Effector CD8-positive, alpha-beta T cell (primary cell): ENCODE measurements around the gene WDR74.
"Not testable (repeated sequence)": the region's sequence is repeated elsewhere in the genome, so short reads cannot be mapped to it uniquely, and the experiment has no call there.

Experiments used
- DNase-seq: peaks from one replicate; lab custom pipeline; 2025; lab: John Stamatoyannopoulos, UW

Gene WDR74

DNA sequence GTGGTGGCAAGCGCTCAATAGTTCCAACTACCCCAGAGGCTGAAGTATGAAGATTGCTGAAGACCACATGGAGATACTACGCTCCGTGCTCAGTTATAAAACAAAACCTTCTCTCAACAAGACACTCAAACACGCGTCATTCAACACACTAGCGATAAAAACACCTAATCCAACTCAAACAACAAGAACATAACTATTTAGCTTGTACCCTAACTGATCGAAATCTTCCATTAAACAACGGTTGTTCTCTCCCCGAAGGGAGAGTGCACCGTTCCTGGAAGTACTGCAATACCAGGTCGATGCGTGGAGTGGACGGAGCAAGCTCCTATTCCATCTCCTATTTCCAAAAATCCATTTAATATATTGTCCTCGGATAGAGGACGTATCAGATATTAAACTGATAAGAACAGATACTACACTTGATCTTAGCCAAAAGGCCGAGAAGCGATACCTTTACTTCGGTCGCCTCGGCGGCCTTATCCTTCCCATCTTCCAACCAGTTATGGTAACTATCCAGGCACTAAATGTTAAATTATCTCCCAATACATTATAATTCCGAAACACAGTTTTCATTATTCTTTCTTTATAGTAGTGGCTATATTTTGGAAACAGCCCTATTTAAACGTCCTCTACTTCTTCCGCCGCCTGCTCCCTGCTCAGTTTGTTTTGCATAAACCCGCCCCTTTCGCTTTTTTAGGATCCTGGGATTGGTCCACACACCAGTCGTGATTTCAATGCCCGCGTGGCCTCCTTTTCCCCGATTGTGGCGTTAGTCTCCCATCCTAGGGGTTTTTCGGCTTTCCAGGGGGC lies 2.2 kb upstream of the WDR74 start:
- DNase-seq: peak; percentile 77

DNA sequence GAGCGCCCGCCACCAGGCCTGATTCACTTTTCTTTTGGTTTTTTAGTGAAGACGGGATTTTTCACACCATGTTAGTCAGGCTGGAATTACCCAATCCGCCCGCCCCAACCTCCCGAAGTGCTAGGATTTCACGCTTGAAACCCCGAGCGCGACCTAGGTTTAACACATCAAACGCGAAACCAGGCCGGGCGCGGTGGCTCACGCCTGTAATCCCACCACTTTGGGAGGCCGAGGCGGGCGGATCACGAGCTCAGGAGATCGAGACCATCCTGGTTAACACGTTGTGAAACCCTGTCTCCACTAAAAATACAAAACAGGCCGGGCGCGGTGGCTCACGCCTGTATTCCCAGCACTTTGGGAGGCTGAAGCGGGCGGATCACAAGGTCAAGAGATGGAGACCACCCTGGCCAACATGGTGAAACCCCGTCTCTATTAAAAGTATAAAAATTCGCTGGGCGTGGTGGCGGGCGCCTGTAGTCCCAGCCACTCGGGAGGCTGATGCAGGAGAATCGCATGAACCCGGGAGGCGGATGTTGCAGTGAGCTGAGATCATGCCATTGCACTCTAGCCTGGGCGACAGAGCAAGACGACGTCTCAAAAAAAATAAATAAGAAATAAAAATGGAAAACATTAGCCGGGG lies 1.5 kb upstream of the WDR74 start:
- DNase-seq: peak; percentile 69

DNA sequence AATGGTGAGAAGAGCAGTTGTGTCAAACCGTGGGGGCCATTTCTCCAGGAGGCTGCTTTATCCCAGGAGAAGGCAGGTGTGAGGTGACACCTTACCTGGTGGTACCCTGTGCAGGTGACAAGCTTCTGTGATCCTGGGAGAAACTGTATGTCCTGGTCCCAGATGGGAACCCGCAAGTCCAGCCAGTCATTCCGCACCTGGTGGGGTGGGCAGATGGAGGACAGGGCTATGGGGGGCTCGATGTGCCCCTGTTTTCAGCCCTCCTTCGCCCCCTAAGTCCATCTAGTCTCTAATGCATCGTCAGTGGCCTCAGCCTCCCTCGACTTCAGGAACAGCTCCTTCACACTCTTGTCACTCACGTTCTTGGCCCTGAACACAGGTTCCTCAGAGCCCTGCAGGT lies 4.1 kb downstream of the WDR74 start:
- DNase-seq: no peak

DNA sequence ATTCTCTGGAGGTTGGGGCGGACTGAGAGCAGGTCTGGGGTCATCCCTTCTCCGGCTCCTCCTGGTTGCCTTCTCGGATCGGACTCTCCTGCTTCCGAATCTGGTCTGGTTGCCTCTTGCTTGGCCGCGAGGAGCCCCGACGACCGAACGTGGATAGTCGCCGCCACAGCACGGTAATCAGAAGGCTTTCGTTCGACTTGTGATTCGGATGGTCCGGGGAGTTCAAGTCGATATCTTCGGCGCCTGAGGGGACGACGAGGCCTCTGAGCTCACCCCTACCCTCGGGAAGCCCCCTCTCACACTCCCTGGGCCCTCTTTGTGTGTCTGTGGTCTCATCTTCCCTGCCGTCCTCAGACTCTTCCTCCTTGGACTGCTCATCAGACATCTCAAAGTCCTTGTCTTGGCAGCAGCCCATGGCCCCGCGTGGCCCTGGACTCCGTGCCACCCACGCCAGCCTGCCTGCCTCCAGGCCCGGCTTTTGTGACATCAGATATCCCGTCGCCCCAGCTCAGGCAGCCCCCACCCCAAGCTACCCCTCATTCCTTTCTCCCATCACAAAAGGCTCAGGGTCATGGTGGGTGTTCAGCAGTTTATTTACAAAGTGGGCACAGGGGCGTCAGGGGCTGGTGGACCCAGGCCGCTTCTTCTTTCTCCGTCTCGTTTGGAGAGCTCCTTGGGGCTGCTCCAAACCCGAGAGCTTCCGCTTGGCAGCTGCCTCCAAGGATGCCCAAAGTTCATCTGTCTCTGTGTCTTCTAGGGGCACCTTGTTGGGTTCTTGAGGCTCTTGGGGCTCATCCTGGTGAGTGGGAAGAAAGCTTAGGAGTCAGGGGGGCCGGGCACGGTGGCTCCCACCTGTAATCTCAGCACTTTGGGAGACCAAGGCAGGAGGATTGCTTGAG lies 6.8 kb downstream of the WDR74 start, which contains the start of gene TEX54:
TSS of gene TEX54 (minus strand) at position 506 of the 899 bp plus-strand sequence.
- no peak for DNase-seq

DNA sequence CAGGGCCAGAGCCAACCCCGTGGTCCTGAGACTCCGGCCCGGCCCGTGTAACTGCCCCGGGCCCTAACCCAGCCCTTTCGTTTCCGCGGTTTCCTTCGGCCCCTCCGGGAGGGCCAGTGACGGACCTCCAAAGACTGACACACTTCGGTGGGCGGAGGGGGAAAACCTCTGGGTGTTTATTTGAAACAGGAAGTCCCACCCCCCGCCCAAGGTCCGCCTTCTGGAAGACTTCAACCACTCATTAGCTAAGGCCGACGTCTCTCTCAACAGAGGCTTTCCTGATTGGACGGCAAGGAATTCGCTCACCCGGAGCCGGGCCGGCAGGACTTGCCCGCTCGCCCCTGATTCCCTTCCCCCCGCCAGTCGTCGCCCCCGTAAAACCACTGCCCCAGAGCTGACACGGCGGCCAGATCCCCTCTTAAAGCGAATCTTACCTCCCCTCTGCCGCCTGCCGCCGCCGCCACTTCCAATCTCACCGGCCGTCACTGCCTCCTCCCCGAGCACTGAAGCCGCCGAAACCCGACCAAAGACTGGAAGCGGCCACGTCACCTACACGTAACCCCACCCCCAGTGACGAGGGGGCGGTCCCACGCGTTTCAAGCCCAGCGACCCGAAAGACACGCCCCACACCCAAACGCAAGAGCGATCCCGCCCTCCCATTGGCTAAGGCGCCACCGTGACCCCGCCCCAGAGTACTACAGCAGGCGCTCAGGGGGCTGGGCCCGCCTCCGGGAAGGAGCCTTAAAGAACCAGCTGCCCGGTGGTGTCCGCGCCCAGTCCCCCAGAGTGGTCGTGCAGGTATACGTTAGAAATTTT lies 7.7 kb downstream of the WDR74 start, which contains the start of gene STX5:
TSS of gene STX5 (minus strand) at position 532 of the 816 bp plus-strand sequence. CDS start 808 bp downstream, outside the sequence.
- DNase-seq: peak; percentile 100

DNA sequence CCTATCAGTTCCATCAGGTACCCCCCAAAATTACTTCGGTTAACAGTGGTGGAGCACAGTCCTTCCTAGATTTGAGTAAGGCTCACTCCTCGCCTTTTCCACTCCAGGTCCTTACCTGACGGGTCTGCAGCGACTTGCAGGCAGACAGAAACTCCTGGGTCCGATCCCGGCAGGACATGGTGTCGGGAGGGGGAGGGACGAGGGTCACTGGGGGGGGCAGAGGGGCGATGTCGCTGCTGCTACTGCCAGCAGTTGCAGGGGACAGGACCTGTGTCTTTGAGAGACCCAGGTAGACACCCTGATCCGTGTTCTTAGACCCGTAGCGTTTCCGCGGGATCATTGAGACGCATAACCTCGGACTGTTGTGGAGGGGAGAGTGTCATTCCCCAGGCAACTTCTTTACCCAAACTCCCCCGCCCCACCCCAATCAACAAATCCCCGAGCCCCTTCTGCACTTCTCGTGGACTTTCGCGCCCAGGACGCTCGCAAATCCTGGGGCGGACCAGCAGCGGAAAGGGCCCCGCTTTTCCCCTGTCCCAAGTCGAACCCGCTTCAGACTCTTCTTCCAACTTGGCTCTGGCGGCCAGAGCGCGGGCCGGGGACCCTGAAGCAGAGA lies 8.4 kb downstream of the WDR74 start:
- no peak for DNase-seq

DNA sequence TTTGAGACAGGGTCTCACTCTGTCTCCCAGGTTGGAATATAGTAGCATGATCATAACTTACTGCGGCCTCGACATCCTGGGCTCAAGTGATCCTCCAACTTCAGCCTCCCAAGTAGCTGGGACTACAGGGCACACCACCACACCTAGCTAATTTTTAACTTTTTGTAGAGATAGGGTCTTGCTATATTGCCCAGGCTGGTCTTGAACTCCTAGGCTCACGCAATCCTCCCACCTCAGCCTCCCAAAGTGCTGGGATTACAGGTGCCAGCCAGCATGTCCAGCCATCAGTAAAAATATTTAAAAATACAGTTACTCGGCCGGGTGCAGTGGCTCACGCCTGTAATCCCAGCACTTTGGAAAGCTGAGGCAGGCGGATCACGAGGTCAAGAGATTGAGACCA lies 11.3 kb downstream of the WDR74 start:
- not testable (repeated sequence) for DNase-seq

DNA sequence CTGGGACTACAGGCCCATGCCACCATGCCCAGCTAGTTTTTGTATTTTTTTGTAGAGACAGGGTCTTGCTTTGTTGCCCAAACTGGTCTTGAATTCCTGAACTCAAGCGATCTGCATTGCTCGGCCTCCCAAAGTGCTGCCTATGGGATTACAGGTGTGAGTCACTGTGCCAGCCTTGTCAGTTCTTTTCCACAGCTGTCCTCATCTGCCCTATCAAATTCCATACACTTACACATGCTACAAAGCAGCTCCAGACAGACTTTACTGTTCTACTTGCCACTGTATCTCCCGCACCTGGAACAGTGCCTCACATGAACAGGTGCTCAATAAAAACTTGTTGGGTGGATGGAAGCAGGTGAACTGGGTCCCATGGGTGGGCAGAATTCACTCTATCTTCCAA lies 15.7 kb downstream of the WDR74 start:
- no peak for DNase-seq

DNA sequence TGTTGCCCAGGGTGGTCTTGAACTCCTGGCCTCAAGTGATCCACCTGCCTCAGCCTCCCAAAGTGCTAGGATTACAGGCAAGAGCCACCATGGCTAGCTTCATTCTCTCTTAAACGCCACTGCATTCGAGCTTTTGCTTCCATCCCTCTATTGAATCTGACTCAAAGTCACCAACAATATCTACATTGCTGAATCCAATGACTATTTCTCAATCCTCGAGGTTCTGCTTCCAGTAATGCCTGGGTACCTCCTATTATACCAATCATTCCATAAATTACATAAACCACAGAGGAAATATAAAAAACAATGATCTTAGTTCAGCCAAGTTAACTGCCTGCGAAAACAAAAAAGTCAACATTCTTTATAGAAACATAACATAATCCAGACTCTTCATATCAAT lies 22.3 kb downstream of the WDR74 start:
- no peak for DNase-seq

DNA sequence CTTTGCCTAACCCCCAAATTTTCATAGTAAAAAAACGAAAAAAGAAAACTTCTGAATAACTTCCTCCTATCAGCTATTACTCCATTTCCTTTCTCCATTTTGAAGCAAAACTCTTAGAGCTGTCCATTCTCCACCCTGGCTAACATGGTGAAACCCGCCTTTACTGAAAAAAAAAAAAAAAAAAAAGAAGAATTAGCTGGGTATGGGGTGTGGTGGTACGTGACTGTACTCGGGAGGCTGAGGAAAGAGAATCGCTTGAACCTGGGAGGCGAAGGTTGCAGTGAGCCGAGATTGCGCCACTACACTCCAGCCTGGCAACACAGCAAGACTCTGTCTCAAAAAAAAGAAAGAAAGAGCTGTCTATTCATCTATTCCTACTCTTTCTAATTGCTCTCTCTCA lies 22.8 kb downstream of the WDR74 start:
- no peak for DNase-seq

DNA sequence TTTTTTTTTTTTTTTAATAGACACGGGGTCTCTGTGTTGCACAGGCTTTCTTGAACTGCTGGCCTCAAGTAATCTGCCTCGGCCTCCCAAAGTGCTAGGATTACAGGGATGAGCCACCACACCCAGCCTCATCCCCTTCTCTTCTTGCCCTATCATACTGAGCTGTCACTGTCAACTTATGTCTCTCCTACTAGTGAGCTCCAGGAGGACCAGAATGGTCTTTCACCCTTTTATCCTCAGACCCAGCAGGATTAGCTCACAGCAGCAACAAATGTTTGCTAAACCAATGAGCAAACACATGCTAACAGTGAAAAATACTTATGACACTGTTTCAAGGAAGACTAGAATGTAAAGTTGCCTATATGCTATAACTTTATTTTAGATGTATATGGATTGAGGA lies 27.7 kb downstream of the WDR74 start:
- no peak for DNase-seq

DNA sequence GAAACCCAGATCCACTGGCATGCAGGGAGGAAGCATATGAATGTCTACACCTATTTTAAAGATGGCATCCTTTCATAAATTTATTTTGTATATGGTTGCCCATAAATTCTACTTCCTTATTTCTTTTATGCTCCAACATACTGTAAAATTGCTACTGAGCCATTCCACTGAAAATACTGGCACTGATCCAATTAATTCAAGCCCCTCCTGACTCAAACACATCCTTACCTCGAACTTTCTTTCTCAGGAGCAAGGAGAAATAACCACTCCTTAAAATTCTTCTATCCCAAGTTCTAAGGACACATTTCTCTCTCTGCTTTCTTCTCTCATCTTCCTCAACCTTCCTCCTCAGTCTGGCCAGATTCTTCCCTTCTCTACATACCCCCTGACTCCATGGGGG lies 28.6 kb downstream of the WDR74 start:
- no peak for DNase-seq

DNA sequence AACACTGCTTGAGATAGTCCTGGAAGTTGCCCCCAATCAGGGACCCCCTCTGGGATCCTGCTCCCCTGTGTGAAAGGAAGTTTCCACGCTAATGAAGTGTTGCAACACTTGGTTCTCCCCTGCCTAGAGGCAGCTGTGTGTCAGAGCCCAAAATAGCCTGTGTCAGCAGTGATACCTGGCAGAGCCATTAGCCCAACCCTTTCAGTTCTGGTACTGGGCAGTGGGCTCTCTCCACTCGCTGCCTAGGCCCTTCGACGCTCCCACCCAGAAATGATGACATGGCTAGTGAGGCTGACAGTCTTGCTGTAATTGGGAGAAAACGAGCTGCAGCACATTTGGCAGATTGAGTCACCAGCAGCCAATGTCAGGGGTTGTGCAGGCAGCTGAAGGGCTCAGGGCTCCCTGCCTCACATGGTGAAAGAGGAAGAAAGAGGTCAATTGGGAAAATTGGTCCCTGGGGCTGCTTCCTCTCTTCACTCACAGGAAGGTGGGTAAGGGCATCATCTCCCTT lies 32.7 kb downstream of the WDR74 start:
- no peak for DNase-seq

DNA sequence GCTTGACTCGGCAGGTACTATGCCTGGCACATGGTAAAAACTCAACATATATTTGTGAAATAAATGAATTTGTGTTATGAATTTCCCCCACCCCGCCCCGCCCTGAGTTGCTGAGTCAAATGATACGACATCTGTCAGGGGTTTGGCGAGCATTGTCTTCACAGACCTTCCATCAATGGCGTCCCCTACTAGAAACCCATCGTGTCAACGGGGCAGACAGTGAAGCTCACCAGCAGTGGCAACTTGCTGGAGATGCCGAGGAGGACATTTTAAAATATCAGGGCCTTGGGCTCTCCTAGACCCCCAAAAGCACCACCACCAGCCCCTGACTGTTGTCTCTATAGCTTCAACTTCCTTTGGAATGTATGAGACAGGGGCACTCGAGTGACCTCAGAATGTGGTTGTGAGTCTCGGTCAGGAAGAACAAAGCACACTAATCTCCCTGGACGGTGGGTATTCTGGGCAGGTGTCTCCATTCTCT lies 33.4 kb downstream of the WDR74 start:
- no peak for DNase-seq

DNA sequence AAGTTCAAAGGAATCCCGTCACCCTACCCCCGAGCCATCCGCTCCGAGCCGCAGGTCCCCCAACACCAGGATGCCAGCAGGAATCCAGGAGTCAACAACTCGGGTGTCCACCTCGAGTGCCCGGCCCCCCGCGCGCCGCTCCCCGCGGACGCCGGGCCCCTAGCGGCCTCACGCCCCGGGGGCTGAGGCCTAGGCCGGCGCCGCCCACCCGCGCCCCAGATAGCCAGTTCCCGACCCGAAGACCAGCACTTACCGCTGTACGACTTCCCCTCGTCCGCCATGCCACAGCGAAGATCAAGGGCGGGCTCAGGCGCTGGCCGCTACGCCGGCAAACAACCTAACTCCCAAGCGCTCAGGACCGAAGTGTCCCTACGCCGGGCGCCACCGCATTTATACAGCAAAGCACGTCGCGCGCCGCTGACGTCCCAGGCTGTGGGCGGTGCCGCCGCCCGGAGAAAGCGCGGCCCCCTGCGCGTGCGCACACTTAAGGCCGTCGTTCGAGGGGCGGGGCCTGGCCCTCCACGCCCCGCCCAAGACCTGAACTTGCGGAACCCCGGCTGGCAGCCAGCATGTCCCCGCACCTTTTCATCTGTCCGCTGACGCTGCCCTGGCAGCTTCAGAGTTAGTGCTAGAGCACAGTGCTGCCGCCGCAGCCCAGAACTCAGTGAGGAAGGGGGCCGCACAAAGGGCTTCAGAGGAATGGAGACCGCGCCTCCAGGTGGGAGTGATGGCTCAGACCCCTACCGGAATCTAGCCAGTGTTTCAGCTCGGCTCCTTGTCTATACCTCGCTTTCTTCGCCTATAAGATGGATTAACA lies 34.1 kb downstream of the WDR74 start, which contains the start of gene NXF1:
TSS of gene NXF1 (minus strand) at position 365 of the 817 bp plus-strand sequence. CDS start at position 281, 84 bp downstream.
- peak; percentile 94 for DNase-seq

DNA sequence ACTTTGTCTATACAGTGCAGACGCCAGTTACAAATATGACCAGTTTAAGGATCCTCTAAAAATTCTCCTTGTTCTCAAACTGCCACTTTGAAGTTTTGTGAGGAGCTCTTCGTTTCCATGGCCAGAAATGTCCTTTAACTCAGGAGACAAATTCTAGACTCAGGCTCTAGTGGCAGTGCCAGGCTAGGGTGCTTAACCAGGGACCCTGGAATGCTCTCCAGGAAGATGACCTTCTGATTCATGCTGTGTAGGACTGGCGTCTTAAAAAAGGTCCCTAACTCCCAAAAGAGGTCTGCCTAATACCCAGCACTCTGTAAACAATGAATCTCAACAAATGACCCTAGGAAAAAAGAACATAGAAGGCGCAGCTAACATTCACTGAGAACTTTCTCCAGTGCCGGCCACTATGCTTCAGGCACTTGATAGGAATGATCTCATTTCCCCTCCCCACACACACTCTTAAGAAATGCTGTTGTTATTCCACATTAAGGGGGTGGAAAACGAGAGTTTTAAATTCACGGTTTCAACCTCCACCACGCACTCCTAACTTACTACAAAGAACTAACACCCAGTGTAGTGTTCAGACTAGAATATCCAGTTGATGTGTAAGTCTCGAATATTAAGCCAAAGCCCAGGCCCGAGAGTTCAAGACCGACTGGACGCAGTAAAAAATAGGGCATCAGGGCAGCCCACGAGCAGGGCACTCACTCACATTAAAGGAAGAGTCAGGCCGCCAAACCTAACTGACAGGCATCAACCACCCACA lies 34.9 kb downstream of the WDR74 start:
- DNase-seq: no peak

DNA sequence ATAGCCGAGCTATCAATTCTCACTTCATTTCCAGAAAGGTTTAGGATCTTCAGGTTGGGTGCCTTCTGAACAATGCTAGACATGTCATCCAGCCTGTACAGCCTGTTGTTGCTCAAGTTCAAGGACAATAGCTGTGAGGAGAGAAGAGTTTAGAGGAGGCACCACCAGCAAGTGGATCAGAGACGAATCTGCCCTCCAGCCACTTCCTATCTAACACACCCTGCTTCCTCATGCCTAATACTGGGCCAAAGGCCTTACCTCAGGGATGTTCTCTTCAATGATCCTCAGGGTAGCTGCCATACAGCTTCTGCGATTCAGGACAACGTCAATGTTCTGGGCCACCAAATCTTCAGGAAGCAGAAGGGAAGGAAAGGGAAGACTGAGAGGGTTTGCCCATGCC lies 38.3 kb downstream of the WDR74 start:
- DNase-seq: no peak

DNA sequence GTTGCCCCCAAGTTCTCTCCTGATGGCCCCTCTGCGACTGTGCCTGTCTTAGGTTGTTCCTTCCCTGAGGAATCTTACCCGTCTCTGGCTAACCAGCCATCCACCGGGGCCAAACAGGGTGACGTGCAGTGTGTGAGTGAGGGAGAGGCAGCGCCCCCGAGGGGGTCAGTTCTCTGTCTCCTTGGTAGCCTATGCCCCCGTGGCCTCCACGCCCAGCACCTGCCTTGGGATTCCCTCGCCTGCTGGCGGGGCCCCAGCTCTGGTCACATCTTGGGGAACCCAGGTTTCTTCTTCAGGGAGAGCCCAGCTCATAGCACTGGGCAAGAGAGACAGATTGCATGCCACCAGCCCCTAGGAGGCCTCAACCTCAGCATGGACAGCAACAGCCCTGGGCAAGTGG lies 39.9 kb downstream of the WDR74 start:
- DNase-seq: no peak

DNA sequence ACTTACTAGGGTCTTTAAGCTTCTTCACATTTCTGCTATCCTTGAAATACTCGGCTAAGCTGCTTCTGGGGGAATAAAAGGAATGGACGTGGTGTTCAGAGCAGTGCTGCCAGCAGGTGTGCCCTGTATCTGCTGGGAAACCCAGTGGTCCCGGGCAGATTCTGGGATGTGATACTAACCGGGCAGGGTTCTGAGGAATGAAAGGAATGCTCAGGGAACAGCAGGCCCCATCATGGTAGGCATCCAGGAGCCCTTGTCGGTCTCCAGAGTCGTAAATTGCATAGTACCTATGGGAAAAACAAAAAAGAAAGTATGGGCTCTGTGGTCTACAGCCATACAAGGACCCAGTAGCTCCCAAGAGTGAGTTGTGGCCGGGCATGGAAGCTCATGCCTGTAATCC lies 43.1 kb downstream of the WDR74 start:
- DNase-seq: no peak
